Tibial nerve (tissue), 4 donors: Measurements from ENCODE around the gene SCG2. TPM values are rescaled to one million over a fixed set of nuclear protein-coding genes. Genes with fewer than 3 reads are reported as not detected.

Source experiments
- DNase-seq, 2 donors: peaks; one replicate each; pipeline ENCODE4 v3.0.0-alpha.2; 2019; ENCODE audit warnings: low spot score in 2 of 2
- H3K27ac ChIP-seq, 4 donors: fragments of 200-600 bp; sonication (generic) in 3 of 4; one replicate each; pipeline ENCODE4 v1.5.1; 2017 to 2019; ENCODE audit warnings: mild to moderate bottlenecking in 1 of 4
- H3K27me3 ChIP-seq, 2 donors: fragments of 200-600 bp; sonication (generic) in 1 of 2; one replicate each; pipeline versions ENCODE4 v1.5.1 to v1.6.0; 2017 to 2019
- H3K36me3 ChIP-seq, 3 donors: fragments of 200-600 bp; sonication (generic); one replicate each; pipeline ENCODE4 v1.5.1; 2018 to 2019
- H3K4me1 ChIP-seq, 4 donors: fragments of 200-600 bp; sonication (generic) in 3 of 4; one replicate each; pipeline ENCODE4 v1.5.1; 2017 to 2019
- H3K4me3 ChIP-seq, 4 donors: fragments of 200-600 bp; sonication (generic) in 3 of 4; one replicate each; pipeline ENCODE4 v1.5.1; 2017 to 2019; ENCODE audit warnings: mild to moderate bottlenecking in 1 of 4, moderate library complexity in 1 of 4
- H3K9me3 ChIP-seq, 4 donors: fragments of 200-600 bp; sonication (generic) in 3 of 4; one replicate each; pipeline ENCODE4 v1.5.1; 2017 to 2019
- EP300 ChIP-seq, 2 donors: sonication (generic); formaldehyde crosslinking; IDR thresholded peaks; one replicate each; pipeline ENCODE4 v1.6.1; 2017; ENCODE audit warnings: antibody characterized with exemption in 2 of 2, mild to moderate bottlenecking in 1 of 2
- POLR2A ChIP-seq, 2 donors: fragments of 450-650 bp; IDR thresholded peaks; one replicate each; pipeline ENCODE4 v1.6.1; 2017; ENCODE audit warnings: antibody characterized with exemption in 2 of 2, mild to moderate bottlenecking in 2 of 2, moderate library complexity in 2 of 2
- WGBS, 2 donors: methylation state at CpG; one replicate each; pipeline ENCODE4 v1.1.5; 2018; 5-methylcytosine and 5-hydroxymethylcytosine counted together
- total RNA-seq, 4 donors: library from RNA; depleted of rRNA; stranded (reverse); fragments of >200 nt; gene quantifications; one replicate each; pipeline ENCODE4 v1.1.0, GENCODE V29; 2016
- TF ChIP-seq, protein P1 (sequence below), 5 experiments: fragments of 200-600 bp in 3 of 5; fragments of 450-650 bp in 2 of 5; sonication (generic) in 3 of 5; IDR thresholded peaks; one replicate each; pipeline ENCODE4 v1.5.1; 2016 to 2019; ENCODE audit warnings: antibody characterized with exemption in 5 of 5, mild to moderate bottlenecking in 3 of 5, moderate library complexity in 2 of 5

SCG2 gene
- total RNA-seq, 4 donors from 2014 or later, result 0.30 to 0.63 TPM; not detected in 2

DNA sequence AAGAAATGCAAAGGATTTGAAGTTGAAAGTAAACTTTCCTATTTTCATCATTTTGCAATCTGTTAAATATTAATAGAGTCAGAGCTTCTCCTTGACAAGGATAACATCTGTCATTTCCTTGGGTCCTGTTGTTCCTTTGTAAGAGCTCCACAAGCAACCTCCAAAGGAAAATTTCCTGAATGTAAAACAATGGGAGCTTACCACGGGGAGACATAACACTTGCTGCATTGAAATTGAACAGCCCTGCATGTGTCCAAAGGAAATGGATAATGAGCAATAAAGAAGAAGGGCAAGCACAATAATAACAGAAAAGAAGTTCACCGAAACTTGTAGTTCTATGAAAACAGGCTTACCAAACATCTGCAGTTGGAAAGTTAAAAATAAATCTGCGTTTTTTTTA lies 42.0 kb upstream of the SCG2 start:
- Histone ChIP-seq H3K27ac (no peak overlapping the region), H3K4me1 (no peaks in the 10 kb centered on the region), H3K36me3 (no peaks in the 10 kb centered on the region), H3K4me3 (no peak overlapping the region), H3K9me3 (no peaks in the 10 kb centered on the region), H3K27me3 (no peaks in the 10 kb centered on the region)
- TF ChIP-seq, protein P1, sequence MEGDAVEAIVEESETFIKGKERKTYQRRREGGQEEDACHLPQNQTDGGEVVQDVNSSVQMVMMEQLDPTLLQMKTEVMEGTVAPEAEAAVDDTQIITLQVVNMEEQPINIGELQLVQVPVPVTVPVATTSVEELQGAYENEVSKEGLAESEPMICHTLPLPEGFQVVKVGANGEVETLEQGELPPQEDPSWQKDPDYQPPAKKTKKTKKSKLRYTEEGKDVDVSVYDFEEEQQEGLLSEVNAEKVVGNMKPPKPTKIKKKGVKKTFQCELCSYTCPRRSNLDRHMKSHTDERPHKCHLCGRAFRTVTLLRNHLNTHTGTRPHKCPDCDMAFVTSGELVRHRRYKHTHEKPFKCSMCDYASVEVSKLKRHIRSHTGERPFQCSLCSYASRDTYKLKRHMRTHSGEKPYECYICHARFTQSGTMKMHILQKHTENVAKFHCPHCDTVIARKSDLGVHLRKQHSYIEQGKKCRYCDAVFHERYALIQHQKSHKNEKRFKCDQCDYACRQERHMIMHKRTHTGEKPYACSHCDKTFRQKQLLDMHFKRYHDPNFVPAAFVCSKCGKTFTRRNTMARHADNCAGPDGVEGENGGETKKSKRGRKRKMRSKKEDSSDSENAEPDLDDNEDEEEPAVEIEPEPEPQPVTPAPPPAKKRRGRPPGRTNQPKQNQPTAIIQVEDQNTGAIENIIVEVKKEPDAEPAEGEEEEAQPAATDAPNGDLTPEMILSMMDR (IDR thresholded peaks at IDR 0.05), result no peak
- TF ChIP-seq EP300 (IDR thresholded peaks at IDR 0.05) (no peak), POLR2A (IDR thresholded peaks at IDR 0.05) (no peak)
- DNase-seq, result no peak
- WGBS, 2 donors, result 33 to 41% methylated on average over 3 of the region's 3 CpGs

DNA sequence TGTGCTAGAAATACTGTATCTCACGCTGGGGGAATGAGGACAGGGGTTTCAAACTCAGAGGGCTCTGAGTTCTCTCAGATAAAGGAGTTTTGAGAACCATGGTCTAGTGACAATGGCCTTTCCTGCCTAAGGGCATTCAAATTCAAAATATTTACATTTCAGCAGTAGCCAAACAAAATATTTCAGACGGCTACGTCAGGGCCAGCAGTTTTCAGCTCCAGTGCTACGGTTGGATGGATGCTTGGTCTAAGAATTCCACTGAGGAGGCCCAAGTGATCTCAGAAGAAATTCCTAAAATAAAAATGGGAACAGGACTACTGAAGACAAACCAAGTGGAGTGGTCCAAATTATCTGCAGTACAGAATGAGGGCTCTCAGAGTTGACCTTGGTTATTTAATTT lies 41.1 kb upstream of the SCG2 start:
- WGBS, 2 donors, result 29 to 36% methylated on average over 4 of the region's 4 CpGs
- TF ChIP-seq EP300 (IDR thresholded peaks at IDR 0.05) (no peak), POLR2A (IDR thresholded peaks at IDR 0.05) (no peak)
- TF ChIP-seq, protein P1 (IDR thresholded peaks at IDR 0.05), result no peak
- H3K36me3 ChIP-seq, result no peaks in the 10 kb centered on the region
- H3K27ac ChIP-seq, result no peak overlapping the region
- no peak overlapping the region for H3K4me3 ChIP-seq
- no peaks in the 10 kb centered on the region for H3K9me3 ChIP-seq
- no peaks in the 10 kb centered on the region for H3K27me3 ChIP-seq
- DNase-seq, result no peak
- no peaks in the 10 kb centered on the region for H3K4me1 ChIP-seq

DNA sequence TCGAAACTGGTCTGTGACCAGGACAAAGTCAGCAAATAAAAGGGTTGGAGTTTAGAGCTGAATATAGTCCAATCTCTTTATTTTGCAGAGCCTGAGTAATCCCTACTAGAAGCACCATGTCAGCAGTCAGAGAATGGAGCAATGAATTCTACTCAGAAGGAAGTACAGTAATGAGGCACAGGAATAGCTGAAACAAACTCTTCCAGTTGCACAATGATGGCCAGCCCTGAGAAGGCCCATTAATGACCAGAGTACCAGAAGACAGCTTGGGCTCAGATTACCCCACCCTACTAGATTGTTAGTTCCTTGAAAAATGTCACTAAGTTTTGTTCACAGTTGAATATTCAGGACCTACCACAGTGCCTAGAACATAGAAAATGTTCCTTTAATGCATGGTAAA lies 40.3 kb upstream of the SCG2 start:
- Histone ChIP-seq H3K9me3 (no peaks in the 10 kb centered on the region), H3K4me1 (no peaks in the 10 kb centered on the region), H3K36me3 (no peaks in the 10 kb centered on the region), H3K27me3 (no peaks in the 10 kb centered on the region), H3K27ac (no peak overlapping the region), H3K4me3 (no peak overlapping the region)
- DNase-seq, result no peak
- WGBS, 2 donors, result 100% methylated on average over 1 of the region's 1 CpG
- no peak for TF ChIP-seq POLR2A (IDR thresholded peaks at IDR 0.05)
- TF ChIP-seq EP300 (IDR thresholded peaks at IDR 0.05), result no peak
- TF ChIP-seq, protein P1 (IDR thresholded peaks at IDR 0.05), result no peak

DNA sequence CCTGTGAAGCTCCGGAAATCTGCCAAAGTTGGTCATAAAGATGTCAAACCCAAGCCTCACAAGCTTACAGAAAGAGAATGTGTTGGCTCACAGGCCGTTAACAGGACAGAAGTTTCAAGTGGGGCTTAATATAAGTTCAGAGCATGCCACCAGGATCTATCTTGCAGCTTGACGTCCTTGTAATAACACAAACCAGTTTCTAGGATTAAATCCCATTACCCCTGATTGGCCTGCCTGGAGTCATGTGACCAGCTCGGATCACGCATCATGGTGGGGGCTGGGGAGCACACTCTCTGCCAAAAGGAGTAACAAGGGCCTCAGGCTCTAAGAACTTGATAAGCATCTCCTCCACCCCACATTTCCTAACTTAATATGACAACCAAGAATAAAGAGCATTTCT lies 38.9 kb upstream of the SCG2 start:
- no peaks in the 10 kb centered on the region for H3K36me3 ChIP-seq
- TF ChIP-seq POLR2A (IDR thresholded peaks at IDR 0.05), result no peak
- no peak for TF ChIP-seq EP300 (IDR thresholded peaks at IDR 0.05)
- TF ChIP-seq, protein P1 (IDR thresholded peaks at IDR 0.05), result no peak
- 53 to 59% methylated on average over 5 of the region's 5 CpGs for WGBS, 2 donors
- H3K27me3 ChIP-seq, result no peaks in the 10 kb centered on the region
- H3K4me1 ChIP-seq, result no peaks in the 10 kb centered on the region
- no peak overlapping the region for H3K27ac ChIP-seq
- DNase-seq, result no peak
- no peaks in the 10 kb centered on the region for H3K9me3 ChIP-seq
- H3K4me3 ChIP-seq, result no peak overlapping the region

DNA sequence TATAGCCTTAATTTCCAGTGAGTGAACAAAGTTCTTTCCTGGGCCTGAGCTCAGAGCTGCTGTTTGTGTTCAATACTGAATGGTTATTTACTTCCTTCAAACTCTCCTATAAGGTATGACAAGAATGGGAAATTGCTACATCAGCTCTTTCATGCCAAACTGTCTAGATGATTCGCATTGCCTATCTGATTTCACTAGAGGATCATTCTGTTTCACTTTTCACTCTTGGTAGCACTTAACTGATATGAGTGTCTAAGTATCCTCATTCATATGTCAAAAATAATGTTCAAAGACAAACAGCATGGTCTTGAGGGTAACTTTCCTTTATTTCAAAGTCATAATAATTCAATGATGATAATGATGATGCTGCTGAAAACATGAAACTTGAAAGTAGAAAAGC lies 32.9 kb upstream of the SCG2 start:
- H3K4me3 ChIP-seq, result no peak overlapping the region
- TF ChIP-seq, protein P1 (IDR thresholded peaks at IDR 0.05), result no peak
- no peak for TF ChIP-seq EP300 (IDR thresholded peaks at IDR 0.05)
- WGBS, 2 donors, result 81 to 86% methylated on average over 1 of the region's 1 CpG
- H3K27ac ChIP-seq, result no peak overlapping the region
- H3K27me3 ChIP-seq, result no peaks in the 10 kb centered on the region
- H3K9me3 ChIP-seq, result no peaks in the 10 kb centered on the region
- no peaks in the 10 kb centered on the region for H3K4me1 ChIP-seq
- DNase-seq, result no peak
- H3K36me3 ChIP-seq, result no peaks in the 10 kb centered on the region
